HEK293 (cell line): ENCODE results near the gene HEG1.

Experiments used
- CTCF ChIA-PET: fragments of 350-600 bp; formaldehyde crosslinking; extraction: SDS; loops from one replicate; lab custom pipeline; 2021; ENCODE audit warnings: antibody characterized with exemption; lab: Yijun Ruan, JAX
- POLR2A ChIA-PET: fragments of 300-600 bp; formaldehyde crosslinking; extraction: SDS; loops from one replicate; lab custom pipeline; 2020; ENCODE audit warnings: antibody characterized with exemption, inconsistent platforms; lab: Yijun Ruan, JAX
- H3K27ac ChIP-seq: fragments of 200-500 bp; sonication (Bioruptor generic); 2 replicates; pipeline ENCODE4 v1.5.1; 2014; ENCODE audit warnings: low read depth, low read length, control low read depth, inconsistent platforms; ENCODE audit errors: extremely low read depth
- H3K36me3 ChIP-seq, 2 experiments: fragments of 200-500 bp in 1 of 2; sonication (Bioruptor generic) in 1 of 2; 1 replicate in 1 of 2; 2 replicates in 1 of 2; pipeline ENCODE4 v1.5.1; 2014 to 2017; ENCODE audit warnings: inconsistent platforms in 2 of 2, low read length in 2 of 2; ENCODE audit not compliant: control insufficient read depth in 2 of 2, insufficient read depth in 1 of 2
- H3K4me1 ChIP-seq: fragments of 200-500 bp; sonication (Bioruptor generic); 2 replicates; pipeline ENCODE4 v1.5.1; 2014; ENCODE audit warnings: mild to moderate bottlenecking, low read length, inconsistent platforms; ENCODE audit not compliant: control insufficient read depth, insufficient read depth
- H3K4me3 ChIP-seq: 2 replicates; pipeline ENCODE4 v1.5.1; 2011; ENCODE audit warnings: low read depth, mild to moderate bottlenecking, control low read depth, low read length, moderate library complexity
- H3K9me3 ChIP-seq: fragments of 200-500 bp; sonication (Bioruptor generic); 2 replicates; pipeline ENCODE4 v1.5.1; 2014; ENCODE audit warnings: low read depth, low read length, inconsistent platforms; ENCODE audit not compliant: control insufficient read depth, insufficient read depth
- AEBP2 ChIP-seq: fragments of 450-650 bp; formaldehyde crosslinking; IDR thresholded peaks from 2 replicates; pipeline ENCODE4 v1.5.1; 2016; ENCODE audit warnings: missing biosample characterization, missing genetic modification characterization, borderline replicate concordance
- GLI2 ChIP-seq: fragments of 450-650 bp; formaldehyde crosslinking; IDR thresholded peaks from 2 replicates; pipeline ENCODE4; 2017; ENCODE audit warnings: missing biosample characterization, missing genetic modification characterization, low read depth, borderline replicate concordance
- KLF17 ChIP-seq: fragments of 450-650 bp; formaldehyde crosslinking; IDR thresholded peaks from 2 replicates; pipeline ENCODE4 v1.5.1; 2016; ENCODE audit warnings: missing biosample characterization, missing genetic modification characterization
- REPIN1 ChIP-seq: fragments of 450-650 bp; formaldehyde crosslinking; IDR thresholded peaks from 2 replicates; pipeline ENCODE4 v1.5.1; 2017; ENCODE audit warnings: missing biosample characterization, missing genetic modification characterization, low read depth
- REST ChIP-seq: fragments of 450-650 bp; formaldehyde crosslinking; IDR thresholded peaks from 2 replicates; pipeline ENCODE4 v1.5.1; 2016; ENCODE audit warnings: missing biosample characterization, missing genetic modification characterization
- SP7 ChIP-seq: fragments of 450-650 bp; formaldehyde crosslinking; IDR thresholded peaks from 2 replicates; pipeline ENCODE4 v1.5.1; 2016; ENCODE audit warnings: missing biosample characterization, missing genetic modification characterization
- ZNF10 ChIP-seq: fragments of 450-650 bp; formaldehyde crosslinking; IDR thresholded peaks from 2 replicates; pipeline ENCODE4 v1.5.1; 2017; ENCODE audit warnings: missing biosample characterization, missing genetic modification characterization
- ZNF184 ChIP-seq: fragments of 450-650 bp; IDR thresholded peaks from 2 replicates; pipeline ENCODE4 v1.5.1; 2018; ENCODE audit warnings: missing biosample characterization, mild to moderate bottlenecking, missing genetic modification characterization
- ZNF324 ChIP-seq: fragments of 450-650 bp; formaldehyde crosslinking; IDR thresholded peaks from 2 replicates; pipeline ENCODE4 v1.5.1; 2016; ENCODE audit warnings: missing biosample characterization, missing genetic modification characterization
- ZNF473 ChIP-seq: fragments of 450-650 bp; formaldehyde crosslinking; IDR thresholded peaks from 2 replicates; pipeline ENCODE4 v1.5.1; 2017; ENCODE audit warnings: missing biosample characterization, missing genetic modification characterization
- ZNF518A ChIP-seq: fragments of 450-650 bp; formaldehyde crosslinking; conservative IDR thresholded peaks from 2 replicates; pipeline ENCODE4 v1.5.1; 2016; ENCODE audit warnings: low read depth, missing biosample characterization, missing genetic modification characterization
- ZNF600 ChIP-seq: fragments of 450-650 bp; formaldehyde crosslinking; IDR thresholded peaks from 2 replicates; pipeline ENCODE4 v1.5.1; 2016; ENCODE audit warnings: missing biosample characterization, missing genetic modification characterization
- ZNF660 ChIP-seq: fragments of 450-650 bp; IDR thresholded peaks from 2 replicates; pipeline ENCODE4 v1.5.1; 2018; ENCODE audit warnings: missing biosample characterization, mild to moderate bottlenecking, missing genetic modification characterization
- ZNF777 ChIP-seq: fragments of 450-650 bp; formaldehyde crosslinking; IDR thresholded peaks from 2 replicates; pipeline ENCODE4 v1.5.1; 2017; ENCODE audit warnings: missing biosample characterization, missing genetic modification characterization, borderline replicate concordance
- ZNF785 ChIP-seq: fragments of 450-650 bp; formaldehyde crosslinking; IDR thresholded peaks from 2 replicates; pipeline ENCODE4 v1.5.1; 2016; ENCODE audit warnings: missing biosample characterization, missing genetic modification characterization
- ZSCAN30 ChIP-seq: fragments of 450-650 bp; IDR thresholded peaks from 2 replicates; pipeline ENCODE4 v1.5.1; 2018; ENCODE audit warnings: missing biosample characterization, mild to moderate bottlenecking, missing genetic modification characterization, moderate library complexity

The HEG1 gene

GRCh38 chr3:125073390-125073905, 17.7 kb upstream of the HEG1 start (continued):
- TF ChIP-seq AEBP2 (tag by site-specific recombination) (no peak), ZNF324 (tag by site-specific recombination) (no peak), REST (no peak), ZSCAN30 (tag by site-specific recombination) (no peak), SP7 (tag by site-specific recombination) (no peak), ZNF600 (no peak), ZNF518A (tag by site-specific recombination) (no peak)

GRCh38 chr3:125072749-125073389, 17.1 kb upstream of the HEG1 start:
- no peaks in the 10 kb centered on the region for H3K9me3 ChIP-seq
- POLR2A ChIA-PET = no interaction called here
- CTCF ChIA-PET = no interaction called here
- no peak overlapping the region for H3K4me3 ChIP-seq
- no peak overlapping the region for H3K27ac ChIP-seq
- H3K4me1 ChIP-seq = no peaks in the 10 kb centered on the region
- H3K36me3 ChIP-seq = no peaks in the 10 kb centered on the region
- no peak for TF ChIP-seq ZNF785
- no peak for TF ChIP-seq REPIN1 (tag by site-specific recombination)
- no peak for TF ChIP-seq ZNF473 (tag by site-specific recombination)
- TF ChIP-seq ZNF184 (tag by site-specific recombination) = no peak
- no peak for TF ChIP-seq KLF17
- TF ChIP-seq ZNF660 = no peak
- no peak for TF ChIP-seq ZNF10 (tag by site-specific recombination)
- TF ChIP-seq GLI2 (tag by site-specific recombination) = no peak
- TF ChIP-seq ZNF777 (tag by site-specific recombination) = no peak
